Right atrium auricular region (tissue), 2 donors: Measurements from ENCODE around the gene DGKG. TPM values are rescaled to one million over a fixed set of nuclear protein-coding genes. Genes with fewer than 3 reads are reported as not detected.

Source experiments
- DNase-seq: peaks from one replicate; pipeline ENCODE4 v3.0.0-alpha.2; 2019; ENCODE audit warnings: low spot score
- H3K27ac ChIP-seq, 2 donors: fragments of 200-600 bp; sonication (generic); 1 replicate in 1 of 2; 2 replicates in 1 of 2; pipeline ENCODE4 v1.5.1; 2016 to 2019
- H3K27me3 ChIP-seq, 2 donors: fragments of 200-600 bp; sonication (generic); one replicate each; pipeline versions ENCODE4 v1.5.1 to v1.6.0; 2017 to 2019
- H3K36me3 ChIP-seq: fragments of 200-600 bp; sonication (generic); one replicate; pipeline ENCODE4 v1.5.1; 2016
- H3K4me1 ChIP-seq, 2 donors: fragments of 200-600 bp; sonication (generic); one replicate each; pipeline versions ENCODE4 v1.5.1 to v1.6.0; 2017 to 2019
- H3K4me3 ChIP-seq, 2 donors: fragments of 200-600 bp; sonication (generic); 1 replicate in 1 of 2; 2 replicates in 1 of 2; pipeline ENCODE4 v1.5.1; 2017 to 2019; ENCODE audit warnings: mild to moderate bottlenecking in 1 of 2, moderate library complexity in 1 of 2
- H3K9me3 ChIP-seq, 2 donors: fragments of 200-600 bp; sonication (generic); one replicate each; pipeline ENCODE4 v1.5.1; 2019
- CTCF ChIP-seq, 2 donors: fragments of 200-600 bp; sonication (generic); IDR thresholded peaks; one replicate each; pipeline ENCODE4 v1.5.1; 2019; ENCODE audit warnings: antibody characterized with exemption in 2 of 2
- total RNA-seq, 2 donors: library from RNA; depleted of rRNA; stranded (reverse); fragments of >200 nt; gene quantifications; one replicate each; pipeline ENCODE4 v1.1.0, GENCODE V29; 2016

DGKG gene
- total RNA-seq, 2 donors from 2014 or later: 25.1 to 27.4 TPM

- peaks cover 0 to 33% of the 10 kb centered on the region in 2 donors for H3K4me1 ChIP-seq
- no peak overlapping the region for H3K27ac ChIP-seq
- no peak for DNase-seq
- H3K9me3 ChIP-seq: no peaks in the 10 kb centered on the region
- no peaks in the 10 kb centered on the region for H3K27me3 ChIP-seq
- H3K36me3 ChIP-seq: no peaks in the 10 kb centered on the region
- TF ChIP-seq CTCF (IDR thresholded peaks at IDR 0.05): no peak
- H3K4me3 ChIP-seq: no peak overlapping the region
Measured at GRCh38 chr3:186359078-186359477, 3.0 kb downstream of the DGKG start.

- Histone ChIP-seq H3K9me3 (no peaks in the 10 kb centered on the region), H3K27ac (no peak overlapping the region), H3K4me3 (no peak overlapping the region), H3K4me1 (peaks cover 0 to 10% of the 10 kb centered on the region in 2 donors), H3K36me3 (no peaks in the 10 kb centered on the region), H3K27me3 (no peaks in the 10 kb centered on the region)
- no peak for TF ChIP-seq CTCF (IDR thresholded peaks at IDR 0.05)
- peak; percentile 16 for DNase-seq
Measured at GRCh38 chr3:186356152-186356551, 5.9 kb downstream of the DGKG start.

GRCh38 chr3:186354100-186354499, 7.9 kb downstream of the DGKG start:
- Histone ChIP-seq H3K9me3 (no peaks in the 10 kb centered on the region), H3K27ac (no peak overlapping the region), H3K36me3 (no peaks in the 10 kb centered on the region), H3K27me3 (no peaks in the 10 kb centered on the region), H3K4me3 (no peak overlapping the region), H3K4me1 (no peaks in the 10 kb centered on the region)
- DNase-seq: peak; percentile 30
- no peak for TF ChIP-seq CTCF (IDR thresholded peaks at IDR 0.05)

- Histone ChIP-seq H3K4me3 (no peak overlapping the region), H3K36me3 (no peaks in the 10 kb centered on the region), H3K27ac (no peak overlapping the region)
Measured at GRCh38 chr3:186352369-186352768, 9.7 kb downstream of the DGKG start.

GRCh38 chr3:186342197-186342596, 19.8 kb downstream of the DGKG start:
- Histone ChIP-seq H3K27me3 (no peaks in the 10 kb centered on the region), H3K36me3 (no peaks in the 10 kb centered on the region), H3K9me3 (no peaks in the 10 kb centered on the region), H3K4me3 (no peak overlapping the region), H3K4me1 (no peaks in the 10 kb centered on the region), H3K27ac (no peak overlapping the region)
- TF ChIP-seq CTCF (IDR thresholded peaks at IDR 0.05): no peak
- no peak for DNase-seq

More at GRCh38 chr3:186352369-186352768, 9.7 kb downstream of the DGKG start:
- Histone ChIP-seq H3K9me3 (no peaks in the 10 kb centered on the region), H3K27me3 (no peaks in the 10 kb centered on the region), H3K4me1 (no peaks in the 10 kb centered on the region)
- peak; percentile 21 for DNase-seq
- no peak for TF ChIP-seq CTCF (IDR thresholded peaks at IDR 0.05)

- Histone ChIP-seq H3K4me3 (no peak overlapping the region), H3K36me3 (no peaks in the 10 kb centered on the region), H3K27me3 (no peaks in the 10 kb centered on the region), H3K27ac (no peak overlapping the region), H3K9me3 (no peaks in the 10 kb centered on the region), H3K4me1 (no peaks in the 10 kb centered on the region)
- no peak for DNase-seq
- TF ChIP-seq CTCF (IDR thresholded peaks at IDR 0.05): no peak
Measured at GRCh38 chr3:186340204-186340603, 21.8 kb downstream of the DGKG start.
